Stomach (tissue), 9 donors: ENCODE measurements around the gene SH3GLB2. TPM values are rescaled to one million over a fixed set of nuclear protein-coding genes. Genes with fewer than 3 reads are reported as not detected.
A peak's percentile ranks its signal among the peaks of the same experiment; 100 is the strongest.

Experiments
- DNase-seq, 2 donors: peaks; one replicate each; pipeline versions ENCODE4 v3.0.0 to v3.0.0-alpha.2; 2013 to 2019
- H3K27ac ChIP-seq, 5 donors: fragments of 200-600 bp in 4 of 5; sonication (generic) in 4 of 5; one replicate each; pipeline ENCODE4 v1.5.1; 2013 to 2019; ENCODE audit warnings: mild to moderate bottlenecking in 1 of 5, moderate library complexity in 1 of 5
- H3K27me3 ChIP-seq, 3 donors: fragments of 200-600 bp; sonication (generic); one replicate each; pipeline ENCODE4 v1.5.1; 2017 to 2019; ENCODE audit warnings: mixed run types in 1 of 3
- H3K36me3 ChIP-seq, 4 donors: fragments of 200-600 bp; sonication (generic); 1 replicate in 3 of 4; 2 replicates in 1 of 4; pipeline ENCODE4 v1.5.1; 2016 to 2019
- H3K4me1 ChIP-seq, 4 donors: fragments of 200-600 bp; sonication (generic); one replicate each; pipeline ENCODE4 v1.5.1; 2016 to 2019
- H3K4me3 ChIP-seq, 4 donors: fragments of 200-600 bp; sonication (generic) in 3 of 4; one replicate each; pipeline ENCODE4 v1.5.1; 2016 to 2019; ENCODE audit warnings: mild to moderate bottlenecking in 1 of 4
- H3K9me3 ChIP-seq, 4 donors: fragments of 200-600 bp; sonication (generic); one replicate each; pipeline ENCODE4 v1.5.1; 2016 to 2019
- CTCF ChIP-seq, 7 experiments: fragments of 450-650 bp in 4 of 7; fragments of 200-600 bp in 3 of 7; sonication (generic) in 3 of 7; IDR thresholded peaks; one replicate each; pipeline ENCODE4 v1.5.1; 2016 to 2019; ENCODE audit warnings: antibody characterized with exemption in 7 of 7, control low read depth in 2 of 7, mild to moderate bottlenecking in 1 of 7
- EP300 ChIP-seq: sonication (generic); formaldehyde crosslinking; IDR thresholded peaks from one replicate; pipeline ENCODE4 v1.6.1; 2017; ENCODE audit warnings: antibody characterized with exemption
- POLR2A ChIP-seq, 4 donors: fragments of 450-650 bp; IDR thresholded peaks; one replicate each; pipeline ENCODE4 v1.6.1; 2016; ENCODE audit warnings: antibody characterized with exemption in 4 of 4, control low read depth in 2 of 4, mild to moderate bottlenecking in 1 of 4, moderate library complexity in 1 of 4
- POLR2AphosphoS5 ChIP-seq, 3 donors: sonication (generic); formaldehyde crosslinking; IDR thresholded peaks; one replicate each; pipeline ENCODE4 v1.6.1; 2016; ENCODE audit warnings: antibody characterized with exemption in 3 of 3
- WGBS, 5 donors: extraction: QIAGEN DNeasy Blood & Tissue Kit in 3 of 5; methylation state at CpG; one replicate each; pipeline versions ENCODE4 v1.1.5 to v1.1.7; 2013 to 2018; 5-methylcytosine and 5-hydroxymethylcytosine counted together
- intact Hi-C: fragments of 100-400 bp; cut with DNase I; formaldehyde crosslinking; loops from one replicate; pipeline ENCODE4 v1.15.1; 2023; ENCODE audit warnings: low total_unique reads
- polyA plus RNA-seq, 3 donors: library from polyadenylated mRNA; stranded (reverse); fragments of 200-250 nt; gene quantifications; one replicate each; pipeline ENCODE4 v1.2.3, GENCODE V29; 2013
- total RNA-seq, 5 donors: library from RNA; depleted of rRNA; stranded (reverse); fragments of >200 nt; gene quantifications; one replicate each; pipeline versions ENCODE4 v1.1.0 to v1.2.3, GENCODE V29; 2014 to 2016
- donor health status: healthy with polysubstance abuse.
- donor health status: Bipolar disorder and iron deficiency.
- donor health status: healthy.

SH3GLB2 gene
- total and polyA plus RNA-seq, 8 donors, result 50.5 to 408 (median 110) TPM

GRCh38 chr9:129068110-129068509 lies 40.0 kb upstream of the SH3GLB2 start:
- H3K36me3 ChIP-seq, result peaks cover 39 to 83% (median 78%) of the 10 kb centered on the region in 4 donors

DNA sequence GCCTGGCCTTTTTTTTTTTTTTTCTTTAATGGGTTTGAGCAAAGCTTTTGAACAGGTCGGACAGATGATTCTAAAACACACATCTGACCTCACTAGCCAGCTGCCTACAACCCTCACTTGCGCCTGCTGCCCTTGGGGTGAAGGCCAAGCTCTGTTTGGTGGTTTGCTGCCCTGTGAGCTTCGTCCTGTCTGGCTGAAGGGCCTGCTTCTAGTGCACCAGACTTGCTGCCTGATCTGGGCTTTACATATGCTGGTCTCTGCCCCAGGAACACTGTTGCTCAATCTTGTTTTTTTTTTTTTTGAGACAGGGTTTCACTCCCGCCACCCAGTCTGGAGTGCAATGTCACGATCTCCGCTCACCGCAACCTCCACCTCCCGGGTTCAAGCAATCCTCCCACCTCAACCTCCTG lies 36.4 kb upstream of the SH3GLB2 start:
- intact Hi-C loops, result no loop called here
- TF ChIP-seq POLR2A (IDR thresholded peaks at IDR 0.05), result no peak
- TF ChIP-seq EP300, result no peak
- no peak for TF ChIP-seq CTCF (IDR thresholded peaks at IDR 0.05)
- TF ChIP-seq POLR2AphosphoS5 (IDR thresholded peaks at IDR 0.05), result no peak
- Histone ChIP-seq H3K36me3 (peaks cover 70 to 97% (median 92%) of the 10 kb centered on the region in 4 donors), H3K27me3 (no peaks in the 10 kb centered on the region), H3K27ac (no peak overlapping the region), H3K4me1 (peaks cover 10 to 17% (median 16%) of the 10 kb centered on the region in 4 donors), H3K4me3 (no peak overlapping the region), H3K9me3 (no peaks in the 10 kb centered on the region)
- DNase-seq, result no peak
- WGBS, 5 donors, result 92 to 97% (median 96%) methylated on average over 8 of the region's 8 CpGs

More at GRCh38 chr9:129068110-129068509, 40.0 kb upstream of the SH3GLB2 start:
- H3K27ac ChIP-seq, result peak overlapping the region in 4 of 5 donors; percentile 81 to 88 (median 84)
- H3K4me3 ChIP-seq, result no peak overlapping the region
- intact Hi-C loops, result no loop called here
- peaks cover 20 to 43% (median 35%) of the 10 kb centered on the region in 4 donors for H3K4me1 ChIP-seq
- no peak for TF ChIP-seq POLR2AphosphoS5 (IDR thresholded peaks at IDR 0.05)
- no peak for TF ChIP-seq POLR2A (IDR thresholded peaks at IDR 0.05)
- TF ChIP-seq CTCF (IDR thresholded peaks at IDR 0.05), result no peak
- no peak for TF ChIP-seq EP300
- WGBS, 5 donors, result 80 to 95% (median 93%) methylated on average over 13 to 19 of the region's 19 CpGs
- no peaks in the 10 kb centered on the region for H3K9me3 ChIP-seq
- no peaks in the 10 kb centered on the region for H3K27me3 ChIP-seq
- no peak for DNase-seq

DNA sequence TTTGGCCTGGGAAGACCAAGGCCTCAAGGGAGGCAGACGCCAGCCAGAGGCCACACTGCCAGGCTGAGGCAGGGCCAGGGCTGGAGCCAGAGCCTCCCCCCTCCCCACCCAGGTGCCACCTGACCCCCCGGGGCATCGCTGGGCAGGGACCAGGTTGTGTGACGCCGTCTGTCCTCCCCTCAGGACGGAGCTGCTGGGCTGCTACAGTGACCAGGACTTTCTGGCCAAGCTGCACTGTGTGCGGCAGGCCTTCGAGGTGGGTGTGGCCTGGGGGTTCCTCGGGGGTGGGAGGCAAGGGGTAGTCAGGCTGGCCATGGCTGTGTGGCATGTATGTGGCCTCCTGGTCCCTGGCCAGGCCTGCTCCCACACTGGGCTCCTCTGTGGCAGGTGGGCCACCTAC lies 34.9 kb upstream of the SH3GLB2 start:
- Histone ChIP-seq H3K27me3 (no peaks in the 10 kb centered on the region), H3K4me1 (peaks cover 0 to 2% (median 2%) of the 10 kb centered on the region in 4 donors), H3K9me3 (no peaks in the 10 kb centered on the region), H3K36me3 (peaks cover 64 to 95% (median 90%) of the 10 kb centered on the region in 4 donors), H3K27ac (no peak overlapping the region), H3K4me3 (no peak overlapping the region)
- intact Hi-C loops, result no loop called here
- no peak for DNase-seq
- TF ChIP-seq POLR2A (IDR thresholded peaks at IDR 0.05), result no peak
- WGBS, 5 donors, result 81 to 100% (median 93%) methylated on average over 4 to 9 of the region's 9 CpGs

DNA sequence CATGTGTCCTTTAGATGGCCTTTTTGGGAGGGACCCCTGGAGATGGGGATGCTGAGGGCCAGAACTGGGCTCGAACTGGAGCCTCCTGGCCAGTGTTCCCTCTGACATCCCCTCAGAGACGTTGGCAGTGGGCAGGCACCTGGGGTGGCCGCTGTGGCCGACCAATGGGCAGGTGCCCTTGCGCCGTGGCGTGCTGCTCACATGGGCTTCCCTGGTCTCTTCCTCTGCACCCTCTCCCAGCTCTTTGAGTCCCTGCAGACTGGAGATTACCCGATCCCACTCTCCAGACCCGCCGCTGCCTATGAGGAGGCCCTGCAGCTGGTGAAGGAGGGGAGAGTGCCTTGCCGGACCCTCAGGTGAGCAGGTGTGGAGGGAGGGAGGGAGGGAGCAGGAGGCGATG lies 32.9 kb upstream of the SH3GLB2 start:
- H3K4me3 ChIP-seq, result no peak overlapping the region
- no peak for DNase-seq
- H3K27me3 ChIP-seq, result no peaks in the 10 kb centered on the region
- intact Hi-C loops, result no loop called here
- TF ChIP-seq CTCF (IDR thresholded peaks at IDR 0.05) (no peak), POLR2A (IDR thresholded peaks at IDR 0.05) (no peak), POLR2AphosphoS5 (IDR thresholded peaks at IDR 0.05) (no peak), EP300 (no peak)
- H3K9me3 ChIP-seq, result no peaks in the 10 kb centered on the region
- WGBS, 5 donors, result 94 to 97% (median 96%) methylated on average over 12 of the region's 12 CpGs
- H3K27ac ChIP-seq, result no peak overlapping the region
- H3K36me3 ChIP-seq, result peaks cover 59 to 98% (median 93%) of the 10 kb centered on the region in 4 donors
- H3K4me1 ChIP-seq, result no peaks in the 10 kb centered on the region
